Endodermal cell (in vitro differentiated cells): ENCODE data around the gene SLX4. TPM values are rescaled to one million over a fixed set of nuclear protein-coding genes. Genes with fewer than 3 reads are reported as not detected.

Experiments
- DNase-seq: peaks from one replicate; pipeline ENCODE4 v3.0.0-alpha.2; 2017
- H3K27ac ChIP-seq: 2 replicates; pipeline ENCODE4 v1.5.1; 2013; ENCODE audit warnings: mild to moderate bottlenecking, low read depth, low read length, moderate library complexity
- H3K27me3 ChIP-seq: 2 replicates; pipeline ENCODE4 v1.6.1; 2013; ENCODE audit warnings: mild to moderate bottlenecking, low read length, moderate library complexity; ENCODE audit not compliant: insufficient read depth, control insufficient read depth, poor library complexity, severe bottlenecking
- H3K36me3 ChIP-seq: 2 replicates; pipeline ENCODE4 v1.7.0; 2013; ENCODE audit warnings: mild to moderate bottlenecking, low read length, moderate library complexity; ENCODE audit not compliant: control insufficient read depth, insufficient read depth
- H3K4me1 ChIP-seq: one replicate; pipeline ENCODE4 v1.7.0; 2013; ENCODE audit warnings: low read length; ENCODE audit not compliant: control insufficient read depth, insufficient read depth
- H3K4me3 ChIP-seq: 2 replicates; pipeline ENCODE4 v1.5.1; 2013; ENCODE audit warnings: mild to moderate bottlenecking, low read length, moderate library complexity
- H3K9ac ChIP-seq: 2 replicates; pipeline ENCODE4 v1.6.1; 2013; ENCODE audit warnings: mild to moderate bottlenecking, low read length, moderate library complexity; ENCODE audit not compliant: poor library complexity, severe bottlenecking; ENCODE audit errors: extremely low read depth
- H3K9me3 ChIP-seq: 2 replicates; pipeline ENCODE4 v1.6.1; 2013; ENCODE audit warnings: mild to moderate bottlenecking, low read length, moderate library complexity; ENCODE audit not compliant: control insufficient read depth
- H3K27ac Mint-ChIP-seq: 2 replicates; pipeline ENCODE4 v1.8.0; 2020; ENCODE audit warnings: mixed read lengths
- H3K27me3 Mint-ChIP-seq: 2 replicates; pipeline ENCODE4 v1.8.0; 2021; ENCODE audit warnings: mild to moderate bottlenecking, mixed read lengths; ENCODE audit not compliant: insufficient read depth
- H3K36me3 Mint-ChIP-seq: 2 replicates; pipeline ENCODE4 v1.8.0; 2020; ENCODE audit warnings: low read depth, mixed read lengths
- H3K4me1 Mint-ChIP-seq: 2 replicates; pipeline ENCODE4 v1.8.0; 2020; ENCODE audit warnings: mixed read lengths
- H3K4me3 Mint-ChIP-seq: 2 replicates; pipeline ENCODE4 v1.8.0; 2020; ENCODE audit warnings: mild to moderate bottlenecking, moderate library complexity, mixed read lengths
- H3K9me3 Mint-ChIP-seq: 2 replicates; pipeline ENCODE4 v1.8.0; 2020; ENCODE audit warnings: mild to moderate bottlenecking, mixed read lengths
- WGBS, 2 experiments: methylation state at CpG; one replicate each; pipeline versions ENCODE4 v1.1.5 to v1.1.7; 2013; ENCODE audit warnings: missing lambda C conversion rate in 2 of 2, mixed read lengths in 1 of 2; ENCODE audit not compliant: insufficient coverage in 1 of 2, insufficient read length in 1 of 2; 5-methylcytosine and 5-hydroxymethylcytosine counted together
- total RNA-seq, 2 donors: library from RNA; stranded (reverse); fragmentation: NEBNext Ultra II Directional in 1 of 2; extraction: Animal tissue kit (Norgen Biotek cat#: 25700) in 1 of 2; gene quantifications; 2 replicates in 1 of 2; 3 replicates in 1 of 2; pipeline ENCODE4 v1.2.1, GENCODE V29; 2021
- TF ChIP-seq, protein P1 (sequence below): fragments of 200-600 bp; sonication (generic); conservative IDR thresholded peaks from 2 replicates; pipeline ENCODE4 v1.5.0; 2021; ENCODE audit warnings: antibody characterized with exemption, mild to moderate bottlenecking

SLX4 gene
- total RNA-seq, 2 donors from 2014 or later, result 11.0 to 15.9 TPM

DNA sequence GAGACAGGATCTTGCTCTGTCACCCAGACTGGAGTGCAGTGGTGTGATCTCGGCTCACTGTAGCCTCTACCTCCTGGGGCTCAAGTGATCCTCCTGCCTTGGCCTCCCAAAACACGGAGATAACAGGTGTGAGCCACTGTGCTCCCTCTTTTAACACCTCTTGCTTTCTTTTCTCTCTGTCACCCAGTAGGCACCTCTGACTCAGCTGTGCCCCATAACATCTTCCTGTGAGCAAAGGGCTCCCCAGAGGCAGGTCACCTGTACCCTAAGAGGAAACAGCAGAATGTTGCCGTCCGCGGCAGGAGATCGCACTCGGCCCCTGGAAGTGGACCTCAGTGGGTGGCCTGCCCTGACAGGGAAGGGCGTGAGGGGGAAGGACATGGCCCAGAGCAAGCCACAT lies 33.3 kb downstream of the SLX4 start:
- H3K4me3 ChIP-seq, result no peak overlapping the region
- H3K4me1 Mint-ChIP-seq, result no peaks in the 10 kb centered on the region
- H3K36me3 ChIP-seq, result no peaks in the 10 kb centered on the region
- TF ChIP-seq, protein P1, sequence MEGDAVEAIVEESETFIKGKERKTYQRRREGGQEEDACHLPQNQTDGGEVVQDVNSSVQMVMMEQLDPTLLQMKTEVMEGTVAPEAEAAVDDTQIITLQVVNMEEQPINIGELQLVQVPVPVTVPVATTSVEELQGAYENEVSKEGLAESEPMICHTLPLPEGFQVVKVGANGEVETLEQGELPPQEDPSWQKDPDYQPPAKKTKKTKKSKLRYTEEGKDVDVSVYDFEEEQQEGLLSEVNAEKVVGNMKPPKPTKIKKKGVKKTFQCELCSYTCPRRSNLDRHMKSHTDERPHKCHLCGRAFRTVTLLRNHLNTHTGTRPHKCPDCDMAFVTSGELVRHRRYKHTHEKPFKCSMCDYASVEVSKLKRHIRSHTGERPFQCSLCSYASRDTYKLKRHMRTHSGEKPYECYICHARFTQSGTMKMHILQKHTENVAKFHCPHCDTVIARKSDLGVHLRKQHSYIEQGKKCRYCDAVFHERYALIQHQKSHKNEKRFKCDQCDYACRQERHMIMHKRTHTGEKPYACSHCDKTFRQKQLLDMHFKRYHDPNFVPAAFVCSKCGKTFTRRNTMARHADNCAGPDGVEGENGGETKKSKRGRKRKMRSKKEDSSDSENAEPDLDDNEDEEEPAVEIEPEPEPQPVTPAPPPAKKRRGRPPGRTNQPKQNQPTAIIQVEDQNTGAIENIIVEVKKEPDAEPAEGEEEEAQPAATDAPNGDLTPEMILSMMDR, result no peak
- no peaks in the 10 kb centered on the region for H3K27me3 ChIP-seq
- H3K4me1 ChIP-seq, result no peaks in the 10 kb centered on the region
- H3K27ac ChIP-seq, result no peak overlapping the region
- peaks cover 3% of the 10 kb centered on the region for H3K36me3 Mint-ChIP-seq
- no peaks in the 10 kb centered on the region for H3K9me3 ChIP-seq
- no peak overlapping the region for H3K4me3 Mint-ChIP-seq
- H3K9ac ChIP-seq, result no peak overlapping the region
- whole genome bisulfite sequencing, 2 experiments, result 93% methylated on average over 3 to 8 of the region's 8 CpGs
- peak overlapping the region; percentile 39 for H3K27ac Mint-ChIP-seq
- no peaks in the 10 kb centered on the region for H3K9me3 Mint-ChIP-seq
- no peak for DNase-seq
- no peaks in the 10 kb centered on the region for H3K27me3 Mint-ChIP-seq

DNA sequence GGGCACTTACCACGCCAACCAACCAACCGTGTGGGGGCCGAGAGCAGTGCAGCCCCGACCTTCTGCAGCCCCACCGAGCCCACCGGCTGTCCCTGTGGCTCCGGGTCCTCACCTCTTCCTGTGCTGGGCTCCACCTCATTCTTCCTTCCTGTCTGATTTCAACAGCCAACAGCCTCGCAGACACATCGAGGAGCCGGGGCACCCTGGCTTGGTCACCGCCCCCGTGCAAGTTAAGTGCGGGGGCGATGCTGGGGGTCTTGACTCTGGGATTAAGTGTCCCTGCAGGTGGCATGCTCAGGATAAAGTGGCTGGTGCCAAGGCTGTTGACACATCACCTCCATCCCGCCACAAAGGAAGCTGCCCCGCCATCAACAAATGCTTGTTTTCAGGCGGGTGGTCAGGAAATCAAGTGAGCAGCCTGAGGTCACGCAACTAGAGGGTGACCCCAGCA lies 34.1 kb downstream of the SLX4 start, which contains the start of gene NLRC3:
Gene NLRC3 (minus strand): TSS at position 102 of the 451 bp plus-strand sequence. CDS start 12,367 bp downstream, outside the sequence.
- Histone ChIP-seq H3K27me3 (no peaks in the 10 kb centered on the region), H3K4me1 (no peaks in the 10 kb centered on the region), H3K27ac (no peak within 1 kb of the TSS), H3K9me3 (no peaks in the 10 kb centered on the region), H3K4me3 (no peak within 1 kb of the TSS), H3K36me3 (no peaks in the 10 kb centered on the region), H3K9ac (no peak within 1 kb of the TSS)
- no peak for DNase-seq
- H3K36me3 Mint-ChIP-seq, result peaks cover under 1% of the 10 kb centered on the region
- H3K27ac Mint-ChIP-seq, result peak within 1 kb of the TSS; percentile 39
- H3K4me1 Mint-ChIP-seq, result no peaks in the 10 kb centered on the region
- TF ChIP-seq, protein P1, result no peak
- WGBS, 2 experiments, result 90 to 94% methylated on average over 11 to 18 of the region's 18 CpGs
- no peaks in the 10 kb centered on the region for H3K27me3 Mint-ChIP-seq
- H3K4me3 Mint-ChIP-seq, result no peak within 1 kb of the TSS
- H3K9me3 Mint-ChIP-seq, result no peaks in the 10 kb centered on the region

DNA sequence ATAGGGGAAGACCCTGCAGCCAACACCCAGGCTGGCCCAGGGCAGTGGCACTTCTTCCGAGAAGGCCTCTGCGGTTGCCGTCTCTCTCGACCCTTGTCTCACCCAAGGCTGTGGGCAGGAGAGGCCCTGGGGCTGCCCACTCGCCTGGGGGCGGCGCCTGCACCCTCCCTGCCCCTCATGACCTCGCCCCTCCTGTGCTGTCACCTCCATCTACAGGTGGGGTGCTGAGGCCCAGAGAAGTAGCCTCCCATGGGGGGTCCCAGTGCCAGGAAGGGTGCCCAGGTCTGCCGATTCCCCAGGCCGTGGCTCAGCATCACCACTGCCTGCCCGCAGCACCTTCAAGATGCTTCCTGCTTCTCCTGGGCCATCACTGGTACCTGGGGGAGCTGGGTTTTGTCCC lies 35.2 kb downstream of the SLX4 start:
- H3K36me3 Mint-ChIP-seq, result no peaks in the 10 kb centered on the region
- H3K36me3 ChIP-seq, result no peaks in the 10 kb centered on the region
- no peaks in the 10 kb centered on the region for H3K9me3 ChIP-seq
- no peak overlapping the region for H3K27ac ChIP-seq
- WGBS, 2 experiments, result 90 to 92% methylated on average over 3 to 11 of the region's 11 CpGs
- no peaks in the 10 kb centered on the region for H3K4me1 Mint-ChIP-seq
- H3K27me3 Mint-ChIP-seq, result no peaks in the 10 kb centered on the region
- DNase-seq, result no peak
- H3K9ac ChIP-seq, result no peak overlapping the region
- H3K9me3 Mint-ChIP-seq, result peaks cover 2% of the 10 kb centered on the region
- TF ChIP-seq, protein P1, result no peak
- no peak overlapping the region for H3K4me3 Mint-ChIP-seq
- H3K4me3 ChIP-seq, result no peak overlapping the region
- no peaks in the 10 kb centered on the region for H3K27me3 ChIP-seq
- no peak overlapping the region for H3K27ac Mint-ChIP-seq
- H3K4me1 ChIP-seq, result no peaks in the 10 kb centered on the region
